ENCODE data around the gene ANO9.
"Not testable (repeated sequence)": the region's sequence is repeated elsewhere in the genome, so short reads cannot be mapped to it uniquely, and the experiment has no call there.

ANO9 gene

GRCh38 chr11:416757-417621 is 24.8 kb downstream of the ANO9 start:
- no peak for DNase-seq (ENCODE audit: low read depth in 2 of 2)

DNA sequence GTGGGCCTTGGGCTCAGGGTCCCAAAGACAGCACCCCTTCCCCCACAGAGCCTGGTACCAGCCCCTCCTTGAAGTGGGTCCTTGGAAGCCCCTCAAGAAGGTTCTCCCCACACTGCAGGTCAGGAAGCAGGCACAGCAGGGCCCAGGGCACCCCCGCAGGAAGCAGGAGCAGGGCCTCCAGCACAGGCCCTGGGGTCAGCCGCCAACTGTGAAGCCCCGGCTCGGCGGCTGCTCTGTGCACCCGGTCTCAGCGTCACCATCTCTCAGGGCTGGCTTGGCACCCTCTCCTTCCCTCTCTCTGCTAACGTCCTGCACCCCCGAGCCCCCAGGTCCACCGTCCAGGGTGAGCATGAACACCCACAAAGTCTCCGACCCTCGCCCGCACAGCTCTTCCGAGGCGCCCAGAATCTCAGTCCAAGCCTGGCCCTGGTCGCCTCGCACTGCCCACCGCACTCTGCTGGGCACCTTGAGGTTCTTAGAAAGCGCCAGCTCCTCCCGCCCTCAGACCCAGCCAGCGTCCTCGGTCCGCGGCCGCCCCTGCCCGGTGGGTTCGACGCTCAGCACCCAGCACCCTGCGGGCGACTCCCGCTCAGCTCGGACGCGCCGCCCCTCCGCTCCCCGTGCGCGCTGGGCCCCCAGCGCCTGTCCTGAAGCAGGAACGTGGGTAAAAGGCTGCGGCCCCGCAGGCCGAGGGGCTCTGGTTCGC is 25.6 kb downstream of the ANO9 start:
- DNase-seq (ENCODE audit: low read depth in 2 of 2): no peak

DNA sequence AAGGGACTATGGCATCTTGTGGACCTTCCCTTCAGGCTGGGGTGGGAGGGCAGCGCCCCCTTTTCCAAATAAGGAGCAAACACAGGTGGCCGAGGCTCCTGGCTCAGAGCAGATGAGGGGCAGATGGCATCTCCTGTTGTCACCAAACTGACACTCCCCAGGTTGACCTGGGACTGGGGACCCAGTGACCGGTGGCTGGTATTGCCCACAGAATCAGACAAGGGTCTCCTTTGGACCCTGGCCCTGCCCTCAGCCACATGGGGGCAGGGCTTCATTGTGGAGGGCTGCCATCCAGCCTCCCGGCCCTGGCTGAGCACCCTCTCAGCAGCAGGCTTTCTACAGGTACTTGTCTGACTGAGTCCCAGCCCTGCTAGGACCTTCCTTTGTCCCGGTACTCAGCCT is 26.2 kb downstream of the ANO9 start:
- no peak for DNase-seq (ENCODE audit: low read depth in 2 of 2)

DNA sequence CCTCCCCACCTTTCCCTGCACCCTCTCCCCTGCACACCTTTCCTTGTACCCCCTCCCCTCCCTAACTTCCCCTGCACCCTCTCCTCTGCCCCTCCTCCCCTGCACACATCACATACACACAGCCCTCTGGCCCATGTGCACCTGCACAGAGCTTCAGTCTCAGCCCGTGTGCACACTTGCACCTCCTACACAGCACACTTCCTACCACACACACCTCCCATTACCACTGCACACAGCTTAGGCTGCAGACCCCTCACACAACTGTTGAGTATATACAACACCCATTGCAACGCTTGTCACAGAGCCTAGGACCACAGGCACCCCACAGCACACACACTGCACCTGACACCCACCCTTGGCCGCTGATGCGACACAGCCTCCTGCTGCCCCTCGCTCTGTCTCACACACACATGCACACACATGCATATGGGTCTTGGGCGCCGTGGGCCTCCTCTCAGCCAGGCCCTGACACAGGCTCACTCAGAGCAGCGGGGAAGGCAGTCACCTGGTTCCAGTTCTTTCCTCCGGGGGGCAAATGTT is 27.4 kb downstream of the ANO9 start:
- DNase-seq (ENCODE audit: low read depth in 2 of 2): no peak

GRCh38 chr11:413120-414081 is 28.4 kb downstream of the ANO9 start:
- DNase-seq (ENCODE audit: low read depth in 2 of 2): no peak

DNA sequence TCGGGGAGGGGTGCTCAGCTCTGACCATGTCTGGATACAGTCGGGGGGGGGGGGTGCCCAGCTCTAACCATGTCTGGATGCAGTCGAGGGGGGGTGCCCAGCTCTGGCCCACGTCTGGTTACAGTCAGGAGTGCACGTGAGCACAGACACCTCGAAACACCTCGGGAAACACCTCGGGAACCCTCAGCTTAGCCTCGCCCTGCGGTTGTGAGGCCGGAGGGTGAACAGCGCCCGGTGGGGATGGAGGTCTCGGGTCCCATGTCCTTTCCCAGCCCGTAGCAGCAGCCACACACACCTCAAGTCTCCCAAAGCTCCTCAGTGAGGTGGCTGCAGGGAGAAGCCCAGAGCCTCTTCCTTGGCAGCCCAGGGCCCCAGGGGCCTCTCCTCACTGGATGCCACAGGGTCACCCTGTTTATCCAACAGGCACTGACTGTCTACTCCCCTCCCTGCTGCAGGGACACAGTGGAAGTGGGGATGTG is 29.1 kb downstream of the ANO9 start:
- no peak for DNase-seq (ENCODE audit: low read depth in 2 of 2)

GRCh38 chr11:411520-411919 is 30.3 kb downstream of the ANO9 start:
- not testable (repeated sequence) for DNase-seq (ENCODE audit: low read depth in 2 of 2)

DNA sequence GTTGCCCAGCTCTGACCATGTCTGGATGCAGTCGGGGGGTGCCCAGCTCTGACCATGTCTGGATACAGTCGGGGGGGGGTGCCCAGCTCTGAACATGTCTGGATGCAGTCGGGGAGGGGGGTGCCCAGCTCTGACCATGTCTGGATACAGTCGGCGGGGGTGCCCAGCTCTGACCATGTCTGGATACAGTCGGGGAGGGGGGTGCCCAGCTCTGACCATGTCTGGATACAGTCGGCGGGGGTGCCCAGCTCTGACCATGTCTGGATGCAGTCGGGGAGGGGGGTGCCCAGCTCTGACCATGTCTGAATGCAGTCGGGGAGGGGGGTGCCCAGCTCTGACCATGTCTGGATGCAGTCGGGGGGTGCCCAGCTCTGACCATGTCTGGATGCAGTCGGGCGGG is 31.1 kb downstream of the ANO9 start:
- DNase-seq (ENCODE audit: low read depth in 2 of 2): not testable (repeated sequence)

DNA sequence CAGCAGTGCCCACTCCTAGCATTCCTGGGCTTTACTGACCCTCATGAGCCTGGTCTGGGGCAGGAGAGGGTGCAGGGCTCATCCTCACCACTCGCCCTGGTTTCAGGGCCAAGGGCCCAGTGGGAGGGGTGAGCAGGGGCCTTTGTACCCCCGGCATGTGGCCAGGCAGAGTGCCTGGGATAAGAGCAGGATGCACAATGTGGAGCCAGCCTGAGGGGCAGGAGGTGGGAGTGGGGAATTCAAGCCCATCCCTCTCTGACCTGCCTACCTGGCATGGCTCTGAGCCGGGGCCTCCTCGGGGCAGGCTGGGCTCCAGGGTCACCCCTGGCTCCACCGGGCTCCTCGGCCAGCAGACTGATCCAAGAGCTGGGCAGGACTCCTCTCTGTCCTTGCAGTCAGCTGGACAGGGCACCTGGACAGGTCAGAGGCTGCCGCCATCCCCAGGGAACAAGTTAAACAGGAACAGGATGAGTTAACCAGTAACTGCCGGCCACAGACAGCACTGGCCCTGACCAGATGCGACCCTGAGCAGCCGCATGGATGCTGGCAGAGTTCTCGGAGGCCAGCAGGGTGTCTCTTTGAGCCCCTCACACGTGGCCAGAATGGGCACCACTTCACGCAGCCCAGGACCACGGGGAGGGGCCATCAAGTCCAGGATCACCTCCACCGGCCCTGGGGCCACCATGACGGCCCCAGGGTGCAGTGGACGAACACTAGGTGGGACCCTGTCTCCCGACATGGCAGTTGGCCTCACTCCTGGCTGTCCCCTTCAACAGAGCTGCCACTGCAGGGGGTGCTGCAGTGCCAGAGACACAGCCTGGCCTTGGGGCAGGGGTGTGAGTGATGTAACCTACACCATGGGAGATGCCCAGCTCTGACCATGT is 32.0 kb downstream of the ANO9 start:
- no peak for DNase-seq (ENCODE audit: low read depth in 2 of 2)

GRCh38 chr11:409008-409599 is 32.7 kb downstream of the ANO9 start:
- DNase-seq (ENCODE audit: low read depth in 2 of 2): no peak

DNA sequence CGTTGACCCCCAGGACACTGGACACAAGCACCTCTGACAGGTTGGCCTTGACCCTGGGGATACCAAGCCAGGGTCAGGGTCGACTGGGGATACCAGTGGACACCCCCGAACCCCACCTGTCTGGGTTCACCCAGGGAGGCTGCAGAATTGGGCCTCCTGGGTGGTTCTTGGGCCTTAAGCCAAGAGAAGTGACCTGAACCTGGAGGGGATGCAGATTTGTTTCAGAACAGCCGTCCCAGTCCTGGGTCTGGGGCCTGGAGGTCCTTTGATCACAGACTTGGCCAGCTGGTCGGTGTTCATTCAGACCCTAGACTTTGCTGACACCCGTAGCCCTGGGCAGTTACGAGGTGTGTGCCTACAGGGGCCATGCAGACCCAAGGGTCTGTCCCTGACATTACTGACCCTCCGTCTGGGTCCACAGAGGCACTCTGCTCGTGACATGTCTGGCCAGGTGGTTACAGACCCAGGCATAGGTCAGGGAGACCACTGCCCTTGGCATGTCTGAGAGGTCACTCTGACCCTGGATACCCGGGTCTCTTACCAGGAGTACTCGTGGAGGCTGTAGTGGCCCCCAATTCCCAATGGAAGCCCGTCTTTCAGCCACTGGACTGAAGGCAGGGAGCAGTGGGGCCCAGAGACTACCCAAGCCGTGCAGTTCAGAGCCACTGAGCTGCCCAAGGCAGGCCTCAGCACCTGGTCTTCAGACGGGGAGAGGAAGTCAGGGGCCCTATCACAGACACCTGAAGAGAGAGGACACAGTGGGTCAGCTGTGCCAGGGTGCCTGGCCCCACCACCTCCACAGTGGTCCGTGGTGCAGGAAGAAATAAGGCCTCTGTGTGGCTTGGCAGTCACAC is 33.4 kb downstream of the ANO9 start:
- no peak for DNase-seq (ENCODE audit: low read depth in 2 of 2)

DNA sequence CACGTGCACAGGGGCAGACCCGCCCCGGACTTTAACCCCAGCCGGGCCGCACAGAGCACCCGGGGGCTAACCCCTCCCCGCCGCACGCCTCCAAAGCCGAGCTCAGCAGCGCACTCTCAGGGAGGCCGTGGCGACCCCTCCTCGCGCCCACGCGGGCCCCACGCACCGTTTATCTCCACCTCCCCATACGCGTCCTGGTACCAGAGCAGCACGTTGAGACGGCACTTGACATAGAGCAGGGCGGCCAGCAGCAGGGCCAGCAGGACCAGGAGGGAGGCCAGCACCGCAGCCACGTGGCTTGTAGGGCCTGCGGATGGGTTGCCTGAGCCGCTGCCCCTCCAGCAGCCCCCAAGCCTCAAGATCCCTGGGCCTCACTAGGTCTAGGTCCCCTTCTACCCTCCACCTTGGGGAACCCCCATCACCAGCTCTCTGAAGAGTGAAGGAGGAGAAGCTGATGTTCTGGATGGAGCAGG is 34.1 kb downstream of the ANO9 start:
- no peak for DNase-seq (ENCODE audit: low read depth in 2 of 2)

- peak; percentile 83 to 88 for DNase-seq (ENCODE audit: low read depth in 2 of 2)
Observed at GRCh38 chr11:406796-407650, 34.8 kb downstream of the ANO9 start.

DNA sequence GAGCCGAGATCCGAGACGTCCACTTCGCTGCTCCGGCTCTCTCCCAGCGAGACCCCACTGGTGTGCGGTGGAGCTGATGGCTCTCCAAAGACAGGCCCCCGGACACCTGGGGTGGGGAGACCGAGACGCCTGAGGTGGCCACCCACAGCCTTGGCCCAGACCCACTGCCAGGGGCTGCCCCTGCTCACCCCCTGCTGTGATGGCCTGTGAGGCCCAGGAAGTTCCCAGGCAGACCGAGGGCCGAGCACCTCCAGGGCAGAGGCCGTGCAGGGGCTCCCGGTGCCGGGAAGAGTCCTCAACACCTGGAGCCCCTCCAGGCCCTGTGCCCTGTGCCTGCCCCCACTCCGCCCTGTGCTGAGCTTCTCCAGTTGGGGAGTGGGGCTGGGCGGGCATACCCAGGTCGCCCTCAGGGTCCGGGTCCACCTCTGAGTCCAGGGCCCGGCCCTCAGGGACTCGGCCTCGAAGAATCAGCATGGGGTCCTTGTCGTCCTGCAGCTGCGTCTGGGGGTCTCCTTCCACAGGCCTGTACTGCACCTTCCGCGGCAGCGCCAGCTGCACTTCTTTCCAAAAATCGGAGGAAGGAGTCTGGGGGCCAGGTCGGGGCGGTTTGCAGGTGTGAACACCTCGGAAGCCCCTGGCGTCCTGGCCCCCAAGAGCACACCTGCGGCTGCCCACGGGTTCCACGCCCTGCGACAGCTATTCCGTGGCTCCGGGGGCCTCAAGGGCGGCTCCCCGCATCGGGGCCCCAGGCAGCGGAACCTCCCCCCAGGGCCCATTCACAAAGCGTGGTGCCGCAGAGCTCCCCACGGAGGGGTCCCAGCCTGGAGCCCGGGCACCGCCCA is 35.6 kb downstream of the ANO9 start:
- no peak for DNase-seq (ENCODE audit: low read depth in 2 of 2)

- no peak for DNase-seq (ENCODE audit: low read depth in 2 of 2)
Observed at GRCh38 chr11:405323-405953, 36.4 kb downstream of the ANO9 start.

DNA sequence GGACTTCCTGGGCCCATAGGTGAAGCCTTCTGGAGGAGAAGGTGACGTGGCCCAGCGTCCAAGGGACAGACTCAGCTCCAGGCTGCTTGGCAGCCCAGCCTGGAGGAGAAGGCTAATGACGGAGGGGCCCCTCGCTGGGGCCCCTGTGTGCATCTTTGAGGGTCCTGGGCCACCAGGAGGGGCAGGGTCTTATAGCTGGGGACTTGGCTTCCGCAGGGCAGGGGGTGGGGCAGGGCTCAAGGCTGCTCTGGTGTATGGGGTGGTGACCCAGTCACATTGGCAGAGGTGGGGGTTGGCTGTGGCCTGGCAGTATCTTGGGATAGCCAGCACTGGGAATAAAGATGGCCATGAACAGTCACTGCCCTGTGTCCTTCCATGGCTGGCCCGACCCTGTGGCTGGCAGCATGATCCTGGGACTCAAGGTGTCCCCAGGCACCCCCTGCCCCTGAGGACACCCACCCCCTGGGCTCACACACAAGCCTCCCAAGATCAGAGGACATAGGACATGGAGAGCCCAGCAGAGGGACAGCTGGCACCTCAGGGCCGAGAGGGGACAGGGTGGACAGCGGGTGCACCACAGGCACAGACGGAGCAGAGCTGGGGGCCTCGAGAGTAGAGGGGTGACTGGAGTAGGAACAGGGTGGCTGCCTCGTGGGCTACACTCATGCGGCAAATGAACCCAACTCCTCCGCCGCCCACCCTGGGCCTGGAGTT is 37.1 kb downstream of the ANO9 start:
- no peak for DNase-seq (ENCODE audit: low read depth in 2 of 2)
